ENCODE data around the gene MIGA2.
A peak's percentile ranks its signal among the peaks of the same experiment; 100 is the strongest.

Gene MIGA2

DNA sequence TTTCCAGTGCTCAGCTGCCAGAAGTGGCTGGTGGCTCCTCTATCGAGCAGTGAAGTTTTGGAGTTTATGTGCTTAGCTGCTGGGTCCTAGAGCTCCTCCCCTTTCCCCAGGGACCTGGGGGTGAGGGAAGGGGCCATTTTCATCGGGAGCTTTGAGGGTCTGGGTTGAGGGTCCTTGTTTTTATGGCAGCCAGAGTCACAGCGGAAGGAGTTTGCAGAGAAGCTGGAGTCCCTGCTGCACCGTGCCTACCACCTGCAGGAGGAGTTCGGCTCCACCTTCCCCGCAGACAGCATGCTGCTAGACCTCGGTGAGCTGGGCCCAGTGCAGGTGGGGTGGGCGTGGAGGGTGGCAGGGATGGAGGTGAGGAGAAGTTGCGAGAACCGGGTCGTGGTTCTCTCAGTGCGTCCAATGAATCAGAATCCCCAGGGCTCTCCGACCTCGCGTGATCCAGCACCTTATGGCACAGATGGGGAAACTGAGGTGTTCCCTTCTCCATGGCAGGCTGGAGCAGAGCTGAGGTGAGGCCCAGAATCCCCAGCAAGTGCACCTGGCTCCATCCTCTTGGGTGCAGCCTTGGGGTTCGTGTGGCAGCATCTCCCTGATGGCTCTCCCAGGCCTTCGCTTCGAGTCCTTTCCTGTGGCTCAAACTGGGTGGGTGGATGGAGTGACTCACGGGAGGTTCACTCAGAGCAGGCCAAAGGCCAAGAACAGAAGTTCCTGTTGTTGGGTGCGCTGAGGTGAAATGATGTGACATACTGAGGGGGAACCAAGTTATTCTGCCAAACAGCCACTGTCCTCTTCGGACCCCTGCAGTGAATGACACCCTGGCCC lies 22.8 kb downstream of the MIGA2 start:
- TF ChIP-seq, protein P1, sequence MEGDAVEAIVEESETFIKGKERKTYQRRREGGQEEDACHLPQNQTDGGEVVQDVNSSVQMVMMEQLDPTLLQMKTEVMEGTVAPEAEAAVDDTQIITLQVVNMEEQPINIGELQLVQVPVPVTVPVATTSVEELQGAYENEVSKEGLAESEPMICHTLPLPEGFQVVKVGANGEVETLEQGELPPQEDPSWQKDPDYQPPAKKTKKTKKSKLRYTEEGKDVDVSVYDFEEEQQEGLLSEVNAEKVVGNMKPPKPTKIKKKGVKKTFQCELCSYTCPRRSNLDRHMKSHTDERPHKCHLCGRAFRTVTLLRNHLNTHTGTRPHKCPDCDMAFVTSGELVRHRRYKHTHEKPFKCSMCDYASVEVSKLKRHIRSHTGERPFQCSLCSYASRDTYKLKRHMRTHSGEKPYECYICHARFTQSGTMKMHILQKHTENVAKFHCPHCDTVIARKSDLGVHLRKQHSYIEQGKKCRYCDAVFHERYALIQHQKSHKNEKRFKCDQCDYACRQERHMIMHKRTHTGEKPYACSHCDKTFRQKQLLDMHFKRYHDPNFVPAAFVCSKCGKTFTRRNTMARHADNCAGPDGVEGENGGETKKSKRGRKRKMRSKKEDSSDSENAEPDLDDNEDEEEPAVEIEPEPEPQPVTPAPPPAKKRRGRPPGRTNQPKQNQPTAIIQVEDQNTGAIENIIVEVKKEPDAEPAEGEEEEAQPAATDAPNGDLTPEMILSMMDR (conservative IDR thresholded peaks at IDR 0.05; ENCODE audit: low read depth), result no peak
- peak; percentile 76 for DNase-seq (ENCODE audit: low spot score)
- H3K27ac ChIP-seq, result peak overlapping the region; percentile 21
- ChIA-PET POLR2A (ENCODE audit: low non-redundant PET) (no interaction called here), CTCF (interaction anchor here (0.6 kb wide), 2 partner anchors 8 to 9 kb away, joined by 4 to 5 read pairs; no protein-coding TSS in a partner anchor)

DNA sequence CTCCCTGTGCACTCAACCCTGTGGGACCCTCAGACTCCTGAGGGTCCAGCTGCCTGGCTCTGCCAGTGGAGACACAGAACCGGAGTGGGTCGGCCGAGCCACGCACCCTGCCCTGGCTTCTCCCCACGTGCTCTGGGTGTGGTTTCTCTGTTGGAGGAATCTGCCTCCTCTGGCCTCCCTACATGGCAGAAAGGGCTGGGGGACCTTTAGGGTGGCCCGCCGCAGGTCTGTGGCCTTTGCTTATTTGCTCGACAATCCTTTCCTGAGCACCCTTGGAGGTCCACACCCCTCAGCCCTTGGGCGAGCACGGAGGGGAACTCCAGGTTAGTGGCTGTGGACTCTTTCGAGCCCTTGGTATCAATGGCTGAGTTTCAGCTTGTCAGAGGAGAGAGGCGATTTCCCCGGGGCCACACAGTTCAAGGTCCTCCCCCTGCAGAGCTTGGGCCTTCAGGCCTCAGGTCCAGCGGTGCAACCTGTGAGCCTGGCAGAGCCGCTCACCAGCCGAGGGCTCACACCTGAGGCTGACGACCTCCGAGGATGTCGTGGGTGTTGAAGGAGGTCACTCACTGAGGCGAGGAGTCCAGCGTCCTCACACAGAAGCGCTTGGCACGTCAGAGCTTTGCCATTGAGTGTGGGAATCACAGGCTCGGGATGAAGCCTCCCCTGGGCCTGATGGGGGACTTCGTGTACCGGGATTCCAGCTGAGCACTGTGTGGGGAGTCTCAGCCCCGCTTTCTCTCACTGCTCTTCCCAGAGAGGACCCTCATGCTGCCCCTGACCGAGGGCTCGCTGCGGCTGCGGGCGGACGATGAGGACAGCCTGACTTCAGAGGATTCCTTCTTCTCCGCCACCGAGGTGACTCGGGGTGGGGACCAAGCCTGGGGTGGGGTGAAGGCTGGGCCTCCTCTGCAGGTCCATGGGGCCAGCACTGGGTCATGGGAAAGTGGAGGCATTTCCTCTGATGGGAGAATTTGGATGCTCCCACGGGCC lies 23.7 kb downstream of the MIGA2 start:
- DNase-seq (ENCODE audit: low spot score), result no peak
- H3K27ac ChIP-seq, result peak overlapping the region; percentile 21
- ChIA-PET CTCF (interaction anchor here (0.6 kb wide), 2 partner anchors 9 to 72 kb away, joined by 3 to 4 read pairs; no protein-coding TSS in a partner anchor), POLR2A (ENCODE audit: low non-redundant PET) (no interaction called here)
- TF ChIP-seq, protein P1 (conservative IDR thresholded peaks at IDR 0.05; ENCODE audit: low read depth), result no peak

DNA sequence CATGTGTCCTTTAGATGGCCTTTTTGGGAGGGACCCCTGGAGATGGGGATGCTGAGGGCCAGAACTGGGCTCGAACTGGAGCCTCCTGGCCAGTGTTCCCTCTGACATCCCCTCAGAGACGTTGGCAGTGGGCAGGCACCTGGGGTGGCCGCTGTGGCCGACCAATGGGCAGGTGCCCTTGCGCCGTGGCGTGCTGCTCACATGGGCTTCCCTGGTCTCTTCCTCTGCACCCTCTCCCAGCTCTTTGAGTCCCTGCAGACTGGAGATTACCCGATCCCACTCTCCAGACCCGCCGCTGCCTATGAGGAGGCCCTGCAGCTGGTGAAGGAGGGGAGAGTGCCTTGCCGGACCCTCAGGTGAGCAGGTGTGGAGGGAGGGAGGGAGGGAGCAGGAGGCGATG lies 24.6 kb downstream of the MIGA2 start:
- ChIA-PET CTCF (interaction anchor here (0.6 kb wide), 2 partner anchors 41 to 71 kb away, joined by 3 to 6 read pairs; no protein-coding TSS in a partner anchor), POLR2A (ENCODE audit: low non-redundant PET) (no interaction called here)
- 0 out of 2 replicates have a peak overlapping the region, but pooled peaks have one; percentile 3 for H3K27ac ChIP-seq
- TF ChIP-seq, protein P1 (conservative IDR thresholded peaks at IDR 0.05; ENCODE audit: low read depth), result no peak
- no peak for DNase-seq (ENCODE audit: low spot score)

DNA sequence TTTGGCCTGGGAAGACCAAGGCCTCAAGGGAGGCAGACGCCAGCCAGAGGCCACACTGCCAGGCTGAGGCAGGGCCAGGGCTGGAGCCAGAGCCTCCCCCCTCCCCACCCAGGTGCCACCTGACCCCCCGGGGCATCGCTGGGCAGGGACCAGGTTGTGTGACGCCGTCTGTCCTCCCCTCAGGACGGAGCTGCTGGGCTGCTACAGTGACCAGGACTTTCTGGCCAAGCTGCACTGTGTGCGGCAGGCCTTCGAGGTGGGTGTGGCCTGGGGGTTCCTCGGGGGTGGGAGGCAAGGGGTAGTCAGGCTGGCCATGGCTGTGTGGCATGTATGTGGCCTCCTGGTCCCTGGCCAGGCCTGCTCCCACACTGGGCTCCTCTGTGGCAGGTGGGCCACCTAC lies 26.6 kb downstream of the MIGA2 start:
- POLR2A ChIA-PET (ENCODE audit: low non-redundant PET), result no interaction called here
- no peak for DNase-seq (ENCODE audit: low spot score)
- H3K27ac ChIP-seq, result no peak overlapping the region
- TF ChIP-seq, protein P1 (conservative IDR thresholded peaks at IDR 0.05; ENCODE audit: low read depth), result no peak
- CTCF ChIA-PET, result interaction anchor here (0.5 to 0.7 kb wide), 3 partner anchors 12 to 1018 kb away, joined by 4 to 6 read pairs (median 5); no protein-coding TSS in a partner anchor

DNA sequence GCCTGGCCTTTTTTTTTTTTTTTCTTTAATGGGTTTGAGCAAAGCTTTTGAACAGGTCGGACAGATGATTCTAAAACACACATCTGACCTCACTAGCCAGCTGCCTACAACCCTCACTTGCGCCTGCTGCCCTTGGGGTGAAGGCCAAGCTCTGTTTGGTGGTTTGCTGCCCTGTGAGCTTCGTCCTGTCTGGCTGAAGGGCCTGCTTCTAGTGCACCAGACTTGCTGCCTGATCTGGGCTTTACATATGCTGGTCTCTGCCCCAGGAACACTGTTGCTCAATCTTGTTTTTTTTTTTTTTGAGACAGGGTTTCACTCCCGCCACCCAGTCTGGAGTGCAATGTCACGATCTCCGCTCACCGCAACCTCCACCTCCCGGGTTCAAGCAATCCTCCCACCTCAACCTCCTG lies 28.1 kb downstream of the MIGA2 start:
- TF ChIP-seq, protein P1 (conservative IDR thresholded peaks at IDR 0.05; ENCODE audit: low read depth), result no peak
- H3K27ac ChIP-seq, result no peak overlapping the region
- ChIA-PET CTCF (no interaction called here), POLR2A (ENCODE audit: low non-redundant PET) (no interaction called here)
- no peak for DNase-seq (ENCODE audit: low spot score)

DNA sequence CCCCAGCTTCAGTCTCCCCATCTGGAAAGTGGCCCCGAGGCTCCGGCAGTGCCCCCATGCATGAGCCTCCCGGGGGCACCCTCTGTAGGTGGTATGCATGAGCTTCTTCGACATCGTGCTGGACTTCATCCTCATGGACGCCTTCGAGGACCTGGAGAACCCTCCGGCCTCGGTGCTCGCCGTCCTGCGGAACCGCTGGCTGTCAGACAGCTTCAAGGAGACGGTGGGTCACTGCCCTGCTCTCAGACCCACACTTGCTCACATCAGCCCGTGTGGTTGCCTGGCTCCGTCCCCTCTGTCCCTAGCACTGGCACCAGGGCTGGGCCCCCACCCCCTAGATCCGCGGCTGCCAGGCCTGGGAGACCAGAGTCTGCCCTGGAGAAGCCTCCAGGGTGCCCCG lies 31.7 kb downstream of the MIGA2 start:
- POLR2A ChIA-PET (ENCODE audit: low non-redundant PET), result interaction anchor here (0.7 kb wide), 1 partner anchor 12 kb away, joined by 3 read pairs; no protein-coding TSS in a partner anchor
- no peak for DNase-seq (ENCODE audit: low spot score)
- CTCF ChIA-PET, result no interaction called here
- TF ChIP-seq, protein P1 (conservative IDR thresholded peaks at IDR 0.05; ENCODE audit: low read depth), result no peak
- peak overlapping the region; percentile 21 for H3K27ac ChIP-seq

All from RWPE1 (cell line).